ENCODE data around the gene CSGALNACT2.

CSGALNACT2 gene

DNA sequence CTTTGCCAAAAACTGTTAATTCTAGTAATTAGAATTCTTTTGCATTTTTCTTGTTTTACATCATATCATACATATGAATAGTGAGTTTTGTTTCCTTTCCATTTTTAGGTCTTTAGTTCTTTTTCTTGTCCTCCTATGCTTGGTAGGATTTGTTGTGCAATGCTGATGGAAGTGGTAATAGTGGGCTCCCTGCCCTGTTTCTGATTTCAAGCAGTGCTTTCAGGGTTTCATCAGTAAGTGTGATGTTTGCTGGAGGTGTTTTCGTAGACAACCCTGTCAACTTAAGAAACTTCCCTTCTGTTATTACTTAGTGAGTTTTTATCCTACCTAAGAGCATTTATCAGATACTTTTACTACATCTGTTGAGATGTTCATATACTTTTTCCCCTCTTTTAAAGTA lies 50.5 kb downstream of the CSGALNACT2 start:
- no peak for DNase-seq

DNA sequence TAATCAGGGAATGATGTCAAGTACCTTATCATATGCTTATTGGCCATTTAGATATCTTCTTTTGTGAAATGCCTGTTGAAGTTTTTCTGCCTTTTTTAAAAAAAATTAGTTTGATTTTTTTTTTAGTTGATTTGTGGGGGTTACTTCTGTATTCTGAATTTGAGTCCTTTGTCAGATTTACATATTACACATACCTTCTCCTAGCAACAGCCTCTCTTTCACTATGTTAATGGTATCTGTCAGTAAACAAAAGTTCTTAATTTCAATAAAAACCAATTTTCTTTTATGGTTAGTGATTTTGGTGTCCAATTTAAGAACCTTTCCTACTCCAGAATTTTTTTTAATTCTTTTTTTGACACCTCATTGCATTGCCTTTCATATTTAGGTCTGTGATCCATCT lies 52.0 kb downstream of the CSGALNACT2 start:
- no peak for DNase-seq

DNA sequence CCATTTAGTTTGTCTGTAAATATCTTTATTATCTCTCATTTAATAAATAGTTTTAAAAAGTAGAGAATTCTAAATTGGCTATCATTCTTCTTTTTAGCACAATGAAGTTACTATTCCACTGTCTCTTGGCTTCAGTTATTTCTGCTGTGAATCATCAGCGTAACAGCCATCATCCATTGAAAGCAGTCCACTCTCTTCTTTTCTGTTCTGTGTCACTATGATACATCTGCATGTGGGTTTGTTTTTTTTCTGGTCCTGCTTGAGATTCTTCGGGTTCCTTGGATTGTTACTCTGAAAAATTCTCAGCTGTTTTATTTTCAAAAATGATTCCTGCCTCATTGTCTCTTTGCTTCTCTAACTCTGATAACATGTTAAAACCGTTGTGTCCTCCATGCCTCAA lies 52.5 kb downstream of the CSGALNACT2 start:
- DNase-seq: no peak

DNA sequence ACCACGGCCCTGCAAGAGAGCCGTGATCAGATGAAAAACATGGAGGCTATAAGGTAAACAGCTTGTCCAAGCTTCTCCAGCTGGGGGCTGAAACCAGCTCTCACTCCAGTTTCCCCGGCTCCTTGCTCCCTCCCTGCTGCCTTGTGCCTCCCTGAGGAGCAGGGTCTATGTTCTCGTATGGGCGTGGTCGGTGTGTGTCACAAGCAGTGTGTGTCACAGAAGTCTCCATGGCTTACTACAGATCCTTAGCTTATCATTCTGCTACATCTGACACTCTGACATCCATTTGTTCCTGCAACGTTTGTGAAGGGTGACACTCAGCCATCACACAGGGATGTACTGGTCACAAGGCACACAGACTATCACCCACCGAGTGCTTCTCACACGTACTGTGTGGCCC lies 54.6 kb downstream of the CSGALNACT2 start:
- DNase-seq: no peak

DNA sequence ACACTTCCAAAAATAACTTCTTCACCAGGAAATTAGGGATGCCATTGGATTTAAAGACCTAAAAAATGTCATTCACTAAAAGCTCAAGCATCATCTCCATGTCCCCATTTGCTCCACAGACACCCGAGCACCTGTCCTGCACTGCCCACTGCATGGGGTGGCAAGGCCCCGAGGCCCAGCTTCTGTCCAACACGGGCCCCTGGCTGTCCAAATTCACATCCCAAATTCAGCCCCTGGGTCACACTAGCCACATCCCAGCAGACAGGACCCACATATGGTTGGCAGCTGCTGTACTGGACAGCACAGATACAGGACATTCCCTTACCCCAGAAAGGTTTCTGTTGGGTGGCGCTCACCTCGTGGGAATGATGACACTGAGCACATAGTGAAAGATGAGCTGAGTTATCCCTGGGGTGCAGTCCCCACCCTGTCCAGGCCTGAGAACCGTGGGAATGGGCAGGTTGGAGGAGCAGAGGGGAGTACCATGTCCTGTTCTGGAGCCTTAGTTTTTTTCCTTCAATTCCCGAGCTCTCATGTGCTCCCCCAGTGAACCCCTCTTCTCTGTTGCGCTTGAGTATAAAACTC lies 55.3 kb downstream of the CSGALNACT2 start:
- no peak for DNase-seq

DNA sequence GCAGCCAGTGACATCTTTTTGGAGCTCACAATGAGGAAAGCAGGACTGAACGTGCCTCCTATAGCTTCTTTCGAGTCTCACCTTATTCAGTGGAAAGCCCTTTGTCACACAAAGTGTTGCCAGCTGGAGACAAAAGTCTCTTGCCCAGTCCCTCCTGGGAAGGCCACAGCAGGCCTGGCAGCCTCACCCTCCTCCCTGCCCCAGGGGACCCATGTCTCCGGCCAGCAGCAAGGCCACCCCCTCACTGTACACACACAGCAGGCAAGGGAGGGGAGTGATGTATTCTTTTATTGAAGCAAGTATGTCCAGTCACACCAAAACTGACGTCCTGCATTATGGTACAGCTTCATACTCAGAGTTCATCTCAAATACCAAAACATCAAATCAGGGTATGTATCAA lies 56.0 kb downstream of the CSGALNACT2 start:
- no peak for DNase-seq

- no peak for DNase-seq
Observed at GRCh38 chr10:43194859-43195258, 56.6 kb downstream of the CSGALNACT2 start.

GRCh38 chr10:43195557-43195956 lies 57.3 kb downstream of the CSGALNACT2 start:
- no peak for DNase-seq

- DNase-seq: no peak
Observed at GRCh38 chr10:43196131-43196980, 58.1 kb downstream of the CSGALNACT2 start.

GRCh38 chr10:43196981-43197833 lies 59.0 kb downstream of the CSGALNACT2 start:
- DNase-seq: no peak

GRCh38 chr10:43197834-43198681 lies 59.8 kb downstream of the CSGALNACT2 start:
- no peak for DNase-seq

DNA sequence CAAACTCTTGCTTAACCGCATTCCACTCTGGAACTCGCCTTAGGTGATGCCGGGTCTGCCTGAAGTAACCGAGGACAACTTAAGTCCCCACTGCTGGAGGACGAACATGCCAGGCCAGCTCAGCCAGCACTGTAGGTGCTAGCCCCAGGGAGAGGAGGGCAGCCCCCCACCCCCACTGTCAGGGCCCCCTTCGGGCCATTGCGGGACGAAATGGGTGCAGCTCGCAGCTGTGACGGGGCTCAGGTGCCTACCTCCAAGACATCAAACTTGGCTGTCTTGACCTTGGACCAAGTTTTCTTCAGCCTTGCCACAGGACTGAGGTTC lies 60.4 kb downstream of the CSGALNACT2 start:
- no peak for DNase-seq

DNA sequence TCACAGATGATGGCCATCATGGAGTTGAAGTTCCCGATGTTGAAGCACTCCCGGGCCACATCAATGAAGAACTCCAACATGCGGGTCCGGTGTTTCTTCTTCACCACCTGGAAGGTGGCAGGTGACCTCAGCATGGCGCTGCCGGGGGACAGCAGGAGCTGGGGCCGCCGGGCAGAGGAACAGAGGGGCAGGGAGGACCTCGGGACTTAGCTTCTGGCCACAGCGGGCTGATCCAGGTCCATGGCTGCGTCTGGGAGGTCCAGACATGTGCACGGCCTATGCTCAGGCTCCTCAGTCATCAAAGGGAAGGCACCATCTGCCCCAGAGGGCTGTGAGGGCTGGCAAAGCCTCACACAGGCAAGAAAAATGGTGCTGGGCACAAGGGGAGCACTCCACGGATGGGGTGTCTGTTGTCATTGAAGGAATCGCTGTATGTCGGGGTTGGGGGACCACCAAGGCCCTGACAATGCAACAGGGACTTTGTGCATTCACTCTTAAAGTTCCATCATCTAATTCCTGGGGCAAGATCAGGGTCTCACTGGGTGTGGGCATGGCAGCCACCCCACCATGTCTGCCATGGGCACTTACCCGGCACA lies 60.9 kb downstream of the CSGALNACT2 start:
- no peak for DNase-seq

DNA sequence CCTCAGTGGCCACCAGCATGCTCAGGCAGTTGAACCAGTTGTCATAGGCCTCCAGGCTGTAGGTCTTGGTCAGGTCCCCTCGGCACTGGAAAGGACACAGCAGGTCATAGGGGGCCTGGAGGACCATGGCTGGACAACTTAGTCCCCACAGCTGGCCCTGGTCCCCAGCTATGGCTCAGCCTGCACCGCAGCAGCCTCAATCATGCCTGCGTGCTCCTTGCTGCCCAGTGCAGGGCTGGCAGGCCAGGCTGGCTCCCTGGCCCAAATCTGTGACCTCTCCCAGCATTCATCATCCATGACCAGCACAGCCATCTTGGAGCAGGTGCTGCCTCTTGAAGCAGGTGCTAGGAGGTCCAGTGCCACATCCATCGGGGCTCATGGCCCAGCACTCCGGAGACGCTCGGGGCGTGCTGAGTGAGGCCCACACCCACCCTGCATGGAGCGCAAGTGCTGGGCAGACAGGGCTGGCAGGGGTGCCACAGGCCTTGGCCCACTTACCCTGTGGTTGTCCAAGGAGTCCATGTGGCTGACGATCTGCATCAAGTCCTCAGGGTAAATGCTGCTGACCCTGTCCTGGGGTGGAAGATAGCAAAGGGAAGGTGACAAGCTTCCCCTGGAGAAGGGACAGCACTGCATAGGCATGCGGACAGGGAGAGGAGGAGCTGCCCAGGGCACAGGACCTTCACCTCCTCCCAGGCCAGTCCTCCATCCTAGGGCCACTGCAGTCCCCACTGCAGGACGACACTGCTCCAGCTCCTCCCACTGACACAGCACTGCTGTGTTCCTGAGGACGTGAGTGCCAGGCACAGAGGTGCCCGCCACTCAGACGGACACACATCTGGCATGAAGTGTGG lies 61.7 kb downstream of the CSGALNACT2 start:
- DNase-seq: no peak

- DNase-seq: no peak
Observed at GRCh38 chr10:43200538-43201390, 62.5 kb downstream of the CSGALNACT2 start.

- no peak for DNase-seq
Observed at GRCh38 chr10:43201545-43202131, 63.4 kb downstream of the CSGALNACT2 start.

GRCh38 chr10:43202224-43202656 lies 64.0 kb downstream of the CSGALNACT2 start:
- DNase-seq: no peak

DNA sequence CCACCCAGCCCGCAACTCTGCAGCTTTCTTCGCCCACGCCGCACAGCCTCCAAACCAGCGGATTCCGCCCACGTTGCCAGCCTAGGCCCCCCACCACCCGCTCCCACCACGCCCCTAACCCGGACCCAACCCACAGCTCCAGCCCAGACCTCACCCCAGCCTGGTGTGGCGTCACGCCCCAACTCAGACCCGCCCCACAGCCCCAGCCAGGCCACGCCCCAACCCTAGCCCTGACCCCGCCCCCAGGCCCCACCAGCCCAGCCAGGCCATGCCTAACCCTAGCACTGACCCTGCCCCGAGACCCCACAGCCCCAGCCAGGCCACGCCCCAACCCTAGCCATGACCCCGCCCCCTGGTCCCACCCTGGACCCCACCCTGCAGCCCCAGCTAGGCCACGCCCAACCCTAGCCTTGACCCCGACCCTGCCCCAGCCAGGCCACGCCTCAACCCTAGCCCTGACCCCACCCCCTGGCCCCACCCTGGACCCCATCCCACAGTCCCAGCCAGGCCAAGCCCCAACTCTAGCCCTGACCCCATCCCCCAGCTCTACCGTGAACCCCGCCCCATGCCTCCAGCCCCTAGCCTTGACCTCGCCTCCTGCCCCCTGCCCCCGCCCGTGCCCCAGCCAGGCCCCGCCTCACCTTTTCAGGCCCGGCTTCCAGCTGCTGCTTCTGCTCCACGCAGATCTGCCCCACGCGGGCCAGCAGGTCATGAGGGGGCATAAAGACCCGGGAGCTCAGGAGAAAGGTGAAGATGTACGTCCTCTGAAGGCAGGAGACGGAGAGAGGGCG lies 64.6 kb downstream of the CSGALNACT2 start:
- no peak for DNase-seq

DNA sequence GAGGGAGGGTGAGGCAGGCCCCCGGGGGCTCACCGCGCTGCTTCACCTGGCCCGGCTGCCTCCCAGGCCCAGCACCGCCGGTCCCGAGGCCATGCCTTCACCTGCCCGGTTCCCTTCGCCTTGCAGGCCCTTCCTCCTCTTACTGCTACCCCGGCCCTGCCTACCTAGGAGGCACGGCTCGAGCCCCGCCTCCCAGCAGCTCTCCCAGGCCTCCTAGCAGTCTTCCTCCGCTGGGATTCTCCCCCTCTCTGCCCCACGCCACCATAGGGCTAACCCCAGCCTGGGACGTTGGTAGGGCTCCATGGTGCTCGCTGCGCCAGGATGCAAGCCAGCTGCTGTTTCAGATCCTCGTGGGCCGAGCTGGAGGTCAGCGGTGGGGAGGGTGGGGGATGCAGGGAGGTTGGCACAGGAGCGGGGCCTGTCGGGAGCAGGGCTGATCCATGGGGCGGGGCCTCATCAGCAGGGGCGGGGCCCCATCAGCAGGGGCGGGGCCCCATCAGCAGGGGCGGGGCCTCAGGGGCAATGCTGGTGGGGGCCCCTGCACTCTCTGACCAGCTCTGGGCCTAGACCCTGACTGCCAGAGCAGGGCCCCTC lies 65.3 kb downstream of the CSGALNACT2 start:
- no peak for DNase-seq

Measured in T1000 (cell line).